ENCODE measurements around the gene FGF11. TPM values are rescaled to one million over a fixed set of nuclear protein-coding genes. Genes with fewer than 3 reads are reported as not detected.

The FGF11 gene
- total and polyA plus RNA-seq, 2 of the 13 experiments (the other 11 are each of a cell fraction or from before 2014, with no cell fraction given): 0.20 to 7.6 TPM

DNA sequence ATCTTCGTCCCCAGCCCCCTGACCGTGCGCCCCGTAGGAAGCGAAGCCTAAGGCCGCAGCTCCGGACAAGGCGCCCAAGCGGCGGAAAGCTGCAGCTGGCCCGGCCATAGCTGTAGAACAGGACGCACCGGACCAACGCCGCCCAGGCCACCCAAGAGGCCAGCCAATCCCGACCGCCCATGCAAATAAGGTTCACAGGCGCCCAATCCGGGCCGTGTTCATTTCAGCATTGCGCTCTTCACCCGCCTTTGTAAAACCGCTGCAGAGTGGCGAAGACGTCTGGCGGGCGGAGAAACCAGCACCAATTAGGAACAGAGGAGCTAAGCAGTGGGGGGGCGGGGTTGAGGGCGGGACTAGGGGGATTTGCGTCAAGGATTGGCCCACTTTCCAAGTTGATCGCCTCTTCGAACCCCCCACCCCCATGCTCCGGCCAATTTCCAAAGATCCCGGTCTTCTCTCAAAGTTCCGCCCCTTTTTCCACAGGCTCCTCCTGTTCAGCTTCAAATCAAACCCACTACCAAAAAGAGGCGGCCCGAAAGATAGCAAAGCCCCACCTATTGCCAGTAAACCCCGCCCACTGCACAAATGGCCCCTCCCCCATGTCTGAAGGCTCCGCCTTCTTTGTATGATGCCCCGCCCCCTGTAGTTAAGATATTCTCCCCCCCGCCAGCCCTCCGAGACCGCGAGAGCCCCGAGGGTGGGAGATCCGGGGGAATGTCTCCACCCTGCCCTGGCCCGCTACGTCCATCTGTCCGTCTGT lies 35.2 kb upstream of the FGF11 start, which contains the start of gene TMEM256 (continued):
- TF ChIP-seq, protein P1, sequence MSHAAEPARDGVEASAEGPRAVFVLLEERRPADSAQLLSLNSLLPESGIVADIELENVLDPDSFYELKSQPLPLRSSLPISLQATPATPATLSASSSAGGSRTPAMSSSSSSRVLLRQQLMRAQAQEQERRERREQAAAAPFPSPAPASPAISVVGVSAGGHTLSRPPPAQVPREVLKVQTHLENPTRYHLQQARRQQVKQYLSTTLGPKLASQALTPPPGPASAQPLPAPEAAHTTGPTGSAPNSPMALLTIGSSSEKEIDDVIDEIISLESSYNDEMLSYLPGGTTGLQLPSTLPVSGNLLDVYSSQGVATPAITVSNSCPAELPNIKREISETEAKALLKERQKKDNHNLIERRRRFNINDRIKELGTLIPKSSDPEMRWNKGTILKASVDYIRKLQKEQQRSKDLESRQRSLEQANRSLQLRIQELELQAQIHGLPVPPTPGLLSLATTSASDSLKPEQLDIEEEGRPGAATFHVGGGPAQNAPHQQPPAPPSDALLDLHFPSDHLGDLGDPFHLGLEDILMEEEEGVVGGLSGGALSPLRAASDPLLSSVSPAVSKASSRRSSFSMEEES (CRISPR knock-in tag; IDR thresholded peaks at IDR 0.05): 0 out of 2 replicates have a peak, but pooled peaks have one; percentile 42
- TF ChIP-seq BORCS8-MEF2B (CRISPR knock-in tag; IDR thresholded peaks at IDR 0.05) (peak; percentile 87), ZFY (CRISPR knock-in tag; IDR thresholded peaks at IDR 0.05) (peak; percentile 87), ZNF451 (CRISPR knock-in tag; IDR thresholded peaks at IDR 0.05) (0 out of 2 replicates have a peak, but pooled peaks have one; percentile 35), PTBP1 (IDR thresholded peaks at IDR 0.05; ENCODE audit: low read depth, low read length, poor library complexity, severe bottlenecking) (peak; percentile 39), FOXA3 (CRISPR knock-in tag; IDR thresholded peaks at IDR 0.05) (peak; percentile 35; the same call in 1 of the 2 replicates), NFKB2 (CRISPR knock-in tag; IDR thresholded peaks at IDR 0.05; ENCODE audit: borderline replicate concordance) (peak; percentile 89; the same call in 1 of the 2 replicates), RFXAP (CRISPR knock-in tag; IDR thresholded peaks at IDR 0.05; ENCODE audit: borderline replicate concordance) (peak; percentile 63; the same call in 1 of the 2 replicates), THAP11 (CRISPR knock-in tag; IDR thresholded peaks at IDR 0.05) (peak; percentile 75), REL (CRISPR knock-in tag; conservative IDR thresholded peaks at IDR 0.05) (no peak), HDAC1 (CRISPR knock-in tag; IDR thresholded peaks at IDR 0.05) (peak; percentile 22; the same call in 1 of the 2 replicates), NKX3-1 (CRISPR knock-in tag; IDR thresholded peaks at IDR 0.05) (0 out of 2 replicates have a peak, but pooled peaks have one; percentile 59)
- TF ChIP-seq, protein P2, sequence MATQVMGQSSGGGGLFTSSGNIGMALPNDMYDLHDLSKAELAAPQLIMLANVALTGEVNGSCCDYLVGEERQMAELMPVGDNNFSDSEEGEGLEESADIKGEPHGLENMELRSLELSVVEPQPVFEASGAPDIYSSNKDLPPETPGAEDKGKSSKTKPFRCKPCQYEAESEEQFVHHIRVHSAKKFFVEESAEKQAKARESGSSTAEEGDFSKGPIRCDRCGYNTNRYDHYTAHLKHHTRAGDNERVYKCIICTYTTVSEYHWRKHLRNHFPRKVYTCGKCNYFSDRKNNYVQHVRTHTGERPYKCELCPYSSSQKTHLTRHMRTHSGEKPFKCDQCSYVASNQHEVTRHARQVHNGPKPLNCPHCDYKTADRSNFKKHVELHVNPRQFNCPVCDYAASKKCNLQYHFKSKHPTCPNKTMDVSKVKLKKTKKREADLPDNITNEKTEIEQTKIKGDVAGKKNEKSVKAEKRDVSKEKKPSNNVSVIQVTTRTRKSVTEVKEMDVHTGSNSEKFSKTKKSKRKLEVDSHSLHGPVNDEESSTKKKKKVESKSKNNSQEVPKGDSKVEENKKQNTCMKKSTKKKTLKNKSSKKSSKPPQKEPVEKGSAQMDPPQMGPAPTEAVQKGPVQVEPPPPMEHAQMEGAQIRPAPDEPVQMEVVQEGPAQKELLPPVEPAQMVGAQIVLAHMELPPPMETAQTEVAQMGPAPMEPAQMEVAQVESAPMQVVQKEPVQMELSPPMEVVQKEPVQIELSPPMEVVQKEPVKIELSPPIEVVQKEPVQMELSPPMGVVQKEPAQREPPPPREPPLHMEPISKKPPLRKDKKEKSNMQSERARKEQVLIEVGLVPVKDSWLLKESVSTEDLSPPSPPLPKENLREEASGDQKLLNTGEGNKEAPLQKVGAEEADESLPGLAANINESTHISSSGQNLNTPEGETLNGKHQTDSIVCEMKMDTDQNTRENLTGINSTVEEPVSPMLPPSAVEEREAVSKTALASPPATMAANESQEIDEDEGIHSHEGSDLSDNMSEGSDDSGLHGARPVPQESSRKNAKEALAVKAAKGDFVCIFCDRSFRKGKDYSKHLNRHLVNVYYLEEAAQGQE (IDR thresholded peaks at IDR 0.05; ENCODE audit: borderline replicate concordance in 1 of 2, low read depth in 1 of 2, low read length in 2 of 2): peak in 1 of 2 experiments; percentile 25; a peak in 1 of 4 replicates
- TF ChIP-seq, protein P3, sequence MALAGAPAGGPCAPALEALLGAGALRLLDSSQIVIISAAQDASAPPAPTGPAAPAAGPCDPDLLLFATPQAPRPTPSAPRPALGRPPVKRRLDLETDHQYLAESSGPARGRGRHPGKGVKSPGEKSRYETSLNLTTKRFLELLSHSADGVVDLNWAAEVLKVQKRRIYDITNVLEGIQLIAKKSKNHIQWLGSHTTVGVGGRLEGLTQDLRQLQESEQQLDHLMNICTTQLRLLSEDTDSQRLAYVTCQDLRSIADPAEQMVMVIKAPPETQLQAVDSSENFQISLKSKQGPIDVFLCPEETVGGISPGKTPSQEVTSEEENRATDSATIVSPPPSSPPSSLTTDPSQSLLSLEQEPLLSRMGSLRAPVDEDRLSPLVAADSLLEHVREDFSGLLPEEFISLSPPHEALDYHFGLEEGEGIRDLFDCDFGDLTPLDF (CRISPR knock-in tag; IDR thresholded peaks at IDR 0.05): no peak
- TF ChIP-seq, protein P4, sequence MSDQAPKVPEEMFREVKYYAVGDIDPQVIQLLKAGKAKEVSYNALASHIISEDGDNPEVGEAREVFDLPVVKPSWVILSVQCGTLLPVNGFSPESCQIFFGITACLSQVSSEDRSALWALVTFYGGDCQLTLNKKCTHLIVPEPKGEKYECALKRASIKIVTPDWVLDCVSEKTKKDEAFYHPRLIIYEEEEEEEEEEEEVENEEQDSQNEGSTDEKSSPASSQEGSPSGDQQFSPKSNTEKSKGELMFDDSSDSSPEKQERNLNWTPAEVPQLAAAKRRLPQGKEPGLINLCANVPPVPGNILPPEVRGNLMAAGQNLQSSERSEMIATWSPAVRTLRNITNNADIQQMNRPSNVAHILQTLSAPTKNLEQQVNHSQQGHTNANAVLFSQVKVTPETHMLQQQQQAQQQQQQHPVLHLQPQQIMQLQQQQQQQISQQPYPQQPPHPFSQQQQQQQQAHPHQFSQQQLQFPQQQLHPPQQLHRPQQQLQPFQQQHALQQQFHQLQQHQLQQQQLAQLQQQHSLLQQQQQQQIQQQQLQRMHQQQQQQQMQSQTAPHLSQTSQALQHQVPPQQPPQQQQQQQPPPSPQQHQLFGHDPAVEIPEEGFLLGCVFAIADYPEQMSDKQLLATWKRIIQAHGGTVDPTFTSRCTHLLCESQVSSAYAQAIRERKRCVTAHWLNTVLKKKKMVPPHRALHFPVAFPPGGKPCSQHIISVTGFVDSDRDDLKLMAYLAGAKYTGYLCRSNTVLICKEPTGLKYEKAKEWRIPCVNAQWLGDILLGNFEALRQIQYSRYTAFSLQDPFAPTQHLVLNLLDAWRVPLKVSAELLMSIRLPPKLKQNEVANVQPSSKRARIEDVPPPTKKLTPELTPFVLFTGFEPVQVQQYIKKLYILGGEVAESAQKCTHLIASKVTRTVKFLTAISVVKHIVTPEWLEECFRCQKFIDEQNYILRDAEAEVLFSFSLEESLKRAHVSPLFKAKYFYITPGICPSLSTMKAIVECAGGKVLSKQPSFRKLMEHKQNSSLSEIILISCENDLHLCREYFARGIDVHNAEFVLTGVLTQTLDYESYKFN (CRISPR knock-in tag; conservative IDR thresholded peaks at IDR 0.05): no peak
- TF ChIP-seq, protein P5, sequence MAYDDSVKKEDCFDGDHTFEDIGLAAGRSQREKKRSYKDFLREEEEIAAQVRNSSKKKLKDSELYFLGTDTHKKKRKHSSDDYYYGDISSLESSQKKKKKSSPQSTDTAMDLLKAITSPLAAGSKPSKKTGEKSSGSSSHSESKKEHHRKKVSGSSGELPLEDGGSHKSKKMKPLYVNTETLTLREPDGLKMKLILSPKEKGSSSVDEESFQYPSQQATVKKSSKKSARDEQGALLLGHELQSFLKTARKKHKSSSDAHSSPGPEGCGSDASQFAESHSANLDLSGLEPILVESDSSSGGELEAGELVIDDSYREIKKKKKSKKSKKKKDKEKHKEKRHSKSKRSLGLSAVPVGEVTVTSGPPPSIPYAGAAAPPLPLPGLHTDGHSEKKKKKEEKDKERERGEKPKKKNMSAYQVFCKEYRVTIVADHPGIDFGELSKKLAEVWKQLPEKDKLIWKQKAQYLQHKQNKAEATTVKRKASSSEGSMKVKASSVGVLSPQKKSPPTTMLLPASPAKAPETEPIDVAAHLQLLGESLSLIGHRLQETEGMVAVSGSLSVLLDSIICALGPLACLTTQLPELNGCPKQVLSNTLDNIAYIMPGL (CRISPR knock-in tag; IDR thresholded peaks at IDR 0.05; ENCODE audit: borderline replicate concordance in 1 of 2, low read depth in 1 of 2): peak; percentile 31 to 33; a peak in 1 of 4 replicates

Data from HepG2 (cell line).